HepG2 (cell line): ENCODE results near the gene MADD. TPM values are rescaled to one million over a fixed set of nuclear protein-coding genes. Genes with fewer than 3 reads are reported as not detected.
A peak's percentile ranks its signal among the peaks of the same experiment; 100 is the strongest.

Experiments
- ATAC-seq: fragments of 200-7000 bp; cut with Tn5 transposase; 3 replicates; pipeline ENCODE4 v1.9.1; 2020; ENCODE audit warnings: mild to moderate bottlenecking, moderate library complexity
- BruUV-seq: library from RNA; stranded (reverse); fragments of 400-500 nt; replicated peaks from 2 replicates; lab custom pipeline; 2021; lab: Mats Ljungman, UMichigan
- CTCF ChIA-PET: fragments of 300-600 bp; formaldehyde crosslinking; extraction: SDS; loops from one replicate; lab custom pipeline; 2021; ENCODE audit warnings: low total read pairs, inconsistent platforms, low intra/inter-chr PET ratio; lab: Yijun Ruan, JAX
- POLR2A ChIA-PET: fragments of 350-600 bp; sonication (Branson Sonifier 250); formaldehyde crosslinking; loops from one replicate; lab custom pipeline; 2020; ENCODE audit warnings: antibody characterized with exemption, inconsistent platforms; lab: Yijun Ruan, JAX
- DNase-seq: peaks from one replicate; pipeline ENCODE4 v3.0.0-alpha.2; 2015; ENCODE audit warnings: low spot score
- FAIRE-seq: peaks from 3 replicates; lab custom pipeline; 2011; peaks lifted over from hg19 to GRCh38; lab: Jason Lieb, UNC
- H2AFZ ChIP-seq: one replicate; pipeline ENCODE4 v1.6.1; 2011; ENCODE audit warnings: low read length, inconsistent platforms
- H3K27ac ChIP-seq: fragments of 300-600 bp; 3 replicates; pipeline ENCODE4 v1.8.0; 2011; ENCODE audit warnings: mixed run types, mild to moderate bottlenecking, mixed read lengths, low read length, inconsistent platforms; ENCODE audit not compliant: insufficient read depth; ENCODE audit errors: extremely low read length
- H3K27me3 ChIP-seq, 2 experiments: fragments of 200-600 bp in 1 of 2; 2 replicates in 1 of 2; 3 replicates in 1 of 2; pipeline versions ENCODE4 v1.6.0 to v1.8.0; 2011; ENCODE audit warnings: low read length in 2 of 2, mild to moderate bottlenecking in 2 of 2, moderate library complexity in 2 of 2, inconsistent platforms in 1 of 2; ENCODE audit not compliant: insufficient read depth in 2 of 2, control insufficient read depth in 1 of 2
- H3K36me3 ChIP-seq, 2 experiments: fragments of 200-600 bp in 1 of 2; replicated peaks in 1 of 2; 2 replicates in 1 of 2; 3 replicates in 1 of 2; pipeline versions ENCODE4 v1.5.1 to v1.8.0; 2011; ENCODE audit warnings: low read length in 2 of 2, inconsistent platforms in 1 of 2; ENCODE audit not compliant: insufficient read depth in 2 of 2, control insufficient read depth in 1 of 2
- H3K4me1 ChIP-seq: 2 replicates; pipeline ENCODE4 v1.5.1; 2012; ENCODE audit warnings: low read length, inconsistent platforms; ENCODE audit not compliant: insufficient read depth
- H3K4me2 ChIP-seq: 2 replicates; pipeline ENCODE4 v1.6.0; 2011; ENCODE audit warnings: low read depth, low read length, inconsistent platforms
- H3K4me3 ChIP-seq, 3 experiments: fragments of 200-600 bp in 1 of 3; sonication (generic), shearing (Covaris generic) in 1 of 3; replicated peaks in 1 of 3; 2 replicates each; pipeline ENCODE4 v1.5.1; 2011 to 2016; ENCODE audit warnings: low read length in 3 of 3, inconsistent platforms in 2 of 3, low read depth in 2 of 3, mild to moderate bottlenecking in 2 of 3, control low read depth in 1 of 3, mixed read lengths in 1 of 3; ENCODE audit not compliant: insufficient read depth in 1 of 3
- H3K79me2 ChIP-seq: one replicate; pipeline ENCODE4 v1.6.1; 2011; ENCODE audit warnings: low read length, inconsistent platforms; ENCODE audit not compliant: insufficient read depth
- H3K9ac ChIP-seq: 2 replicates; pipeline ENCODE4 v1.6.0; 2011; ENCODE audit warnings: mild to moderate bottlenecking, low read depth, low read length, inconsistent platforms; ENCODE audit not compliant: insufficient read depth
- H3K9me3 ChIP-seq: 2 replicates; pipeline ENCODE4 v1.5.1; 2012; ENCODE audit warnings: mild to moderate bottlenecking, low read length
- H4K20me1 ChIP-seq: 2 replicates; pipeline ENCODE4 v1.6.0; 2011; ENCODE audit warnings: inconsistent platforms, mild to moderate bottlenecking, low read length, moderate library complexity; ENCODE audit not compliant: insufficient read depth
- BCL6 ChIP-seq: IDR thresholded peaks from 2 replicates; pipeline ENCODE4 v1.6.1; 2016; ENCODE audit warnings: missing genetic modification reagents, missing compliant biosample characterization
- BORCS8-MEF2B ChIP-seq: sonication (generic); formaldehyde crosslinking; IDR thresholded peaks from 2 replicates; pipeline ENCODE4 v1.8.0; 2022; ENCODE audit warnings: mild to moderate bottlenecking, missing genetic modification reagents
- MED1 ChIP-seq: sonication (generic); formaldehyde crosslinking; IDR thresholded peaks from 2 replicates; pipeline ENCODE4 v1.4.0; 2020; ENCODE audit warnings: missing genetic modification reagents
- MYNN ChIP-seq: sonication (generic); formaldehyde crosslinking; IDR thresholded peaks from 2 replicates; pipeline ENCODE4 v1.4.0; 2020; ENCODE audit warnings: mild to moderate bottlenecking, low read depth, missing genetic modification reagents
- NFE2L1 ChIP-seq: sonication (generic); formaldehyde crosslinking; IDR thresholded peaks from 2 replicates; pipeline ENCODE4 v1.4.0; 2020; ENCODE audit warnings: missing genetic modification reagents, mild to moderate bottlenecking, borderline replicate concordance
- POLR2AphosphoS5 ChIP-seq: IDR thresholded peaks from 2 replicates; pipeline ENCODE4 v1.6.1; 2012; ENCODE audit warnings: low read depth, low read length
- RCOR2 ChIP-seq: IDR thresholded peaks from 2 replicates; pipeline ENCODE4 v1.6.1; 2016; ENCODE audit warnings: missing biosample characterization, missing genetic modification reagents
- SPEN ChIP-seq: sonication (generic); formaldehyde crosslinking; IDR thresholded peaks from 2 replicates; pipeline ENCODE4 v1.5.1; 2020; ENCODE audit warnings: low read depth, mild to moderate bottlenecking, missing genetic modification reagents
- SRSF9 ChIP-seq: fragments of 200-400 bp; formaldehyde crosslinking; IDR thresholded peaks from 2 replicates; pipeline ENCODE4 v1.6.1; 2018; ENCODE audit warnings: borderline replicate concordance, mild to moderate bottlenecking, low read depth, low read length; ENCODE audit not compliant: insufficient read depth, poor library complexity, severe bottlenecking
- ZNF343 ChIP-seq: sonication (generic); formaldehyde crosslinking; IDR thresholded peaks from 2 replicates; pipeline ENCODE4 v1.4.0; 2020; ENCODE audit warnings: mild to moderate bottlenecking, missing genetic modification reagents
- ZNF501 ChIP-seq: sonication (generic); formaldehyde crosslinking; IDR thresholded peaks from 2 replicates; pipeline ENCODE4 v1.5.1; 2020; ENCODE audit warnings: mild to moderate bottlenecking, moderate library complexity, missing genetic modification reagents
- WGBS: methylation state at CpG from one replicate; pipeline ENCODE4 v1.1.6; 2017; ENCODE audit warnings: low lambda C conversion rate; 5-methylcytosine and 5-hydroxymethylcytosine counted together
- in situ Hi-C: cut with HindIII; loops from 2 replicates; pipeline ENCODE4 v1.10.0; 2017; ENCODE audit warnings: low pct_unique_long_range_greater_than_20kb; ENCODE audit not compliant: extremely low pct_ligation_motif_present
- intact Hi-C: fragments of 100-400 bp; cut with micrococcal nuclease; formaldehyde crosslinking; loops from one replicate; pipeline ENCODE4 v1.10.0; 2022; ENCODE audit not compliant: unreplicated experiment
- polyA plus RNA-seq, 8 experiments: library from polyadenylated mRNA; depleted of rRNA in 3 of 8; stranded (reverse) in 7 of 8; unstranded in 1 of 8; fragments of >200 nt; fragmentation: Illumina TruSeq in 4 of 8; extraction: Trizol in 4 of 8; gene quantifications; 2 replicates each; pipeline versions ENCODE4 v1.2.1 to v1.2.3, GENCODE V29; 2011 to 2016; ENCODE audit warnings: low read depth in 4 of 8, missing spikeins in 1 of 8, mixed read lengths in 1 of 8; ENCODE audit not compliant: insufficient read depth in 1 of 8
- total RNA-seq, 5 experiments: library from RNA; depleted of rRNA; stranded (reverse); fragments of >200 nt; fragmentation: Illumina TruSeq; extraction: Trizol; gene quantifications; 2 replicates each; pipeline ENCODE4 v1.2.3, GENCODE V29; 2016; ENCODE audit warnings: low read depth in 1 of 5
- TF ChIP-seq, protein P1 (sequence below): sonication (generic); formaldehyde crosslinking; IDR thresholded peaks from 2 replicates; pipeline ENCODE4 v1.4.0; 2020; ENCODE audit warnings: missing genetic modification reagents
- TF ChIP-seq, protein P2 (sequence below): sonication (generic); formaldehyde crosslinking; IDR thresholded peaks from 2 replicates; pipeline ENCODE4 v1.4.0; 2020; ENCODE audit warnings: mild to moderate bottlenecking, missing genetic modification reagents

MADD gene
- total and polyA plus RNA-seq, 2 of the 13 experiments (the other 11 are each of a cell fraction or from before 2014, with no cell fraction given): 18.0 to 29.2 TPM

GRCh38 chr11:47359586-47359985 is 89.7 kb downstream of the MADD start:
- no peaks in the 10 kb centered on the region for H3K36me3 ChIP-seq
- DNase-seq (no peak), FAIRE-seq (no peak), ATAC-seq (no peak)
- 0% methylated on average over 2 of the region's 17 CpGs for WGBS
- ChIA-PET CTCF (no interaction called here), POLR2A (interaction anchor here (1.0 to 1.2 kb wide), 2 partner anchors 10 to 187 kb away, joined by 3 read pairs; no protein-coding TSS in a partner anchor)
- in situ Hi-C loops (no loop called here), intact Hi-C loops (loop anchor here (5.0 kb wide), 1 partner anchor 253 kb away; no protein-coding TSS in a partner anchor)
- no peak overlapping the region for H3K27ac ChIP-seq
- no peak overlapping the region for H3K9ac ChIP-seq
- 0 out of 5 replicates have a peak, but pooled peaks cover 0 to 5% of the 10 kb centered on the region in 2 experiments for H3K27me3 ChIP-seq
- no peaks in the 10 kb centered on the region for H4K20me1 ChIP-seq
- no peaks in the 10 kb centered on the region for H3K79me2 ChIP-seq
- TF ChIP-seq MYNN (CRISPR knock-in tag): no peak
- TF ChIP-seq ZNF343: no peak
- TF ChIP-seq SRSF9: no peak
- no peak for TF ChIP-seq SPEN (CRISPR knock-in tag)
- no peak for TF ChIP-seq BORCS8-MEF2B (CRISPR knock-in tag)
- H3K4me3 ChIP-seq: peak overlapping the region in 1 of 3 experiments; percentile 16; a peak in 1 of 6 replicates
- H3K9me3 ChIP-seq: no peaks in the 10 kb centered on the region
- H2AFZ ChIP-seq: no peak overlapping the region
- H3K4me1 ChIP-seq: peaks cover 47% of the 10 kb centered on the region
- no TSS peak for BruUV-seq
- peak overlapping the region; percentile 33; the same call in 1 of the 2 replicates for H3K4me2 ChIP-seq

DNA sequence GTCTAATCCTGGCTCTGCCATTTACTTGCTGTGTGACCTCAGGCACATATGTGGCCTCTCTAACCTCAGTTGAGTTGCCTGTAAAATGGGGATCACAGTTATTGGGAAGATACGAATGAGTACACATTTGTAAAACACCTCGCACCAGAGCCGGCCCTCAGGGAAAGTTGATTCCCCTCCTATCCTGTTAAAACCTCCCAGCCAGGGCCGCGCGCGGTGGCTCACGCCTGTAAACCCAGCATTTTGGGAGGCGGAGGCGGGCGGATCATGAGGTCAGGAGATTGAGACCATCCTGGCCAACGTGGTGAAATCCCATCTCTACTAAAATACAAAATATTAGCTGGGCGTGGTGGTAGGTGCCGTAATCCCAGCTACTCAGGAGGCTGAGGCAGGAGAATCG is 90.4 kb downstream of the MADD start:
- DNase-seq (no peak), FAIRE-seq (no peak), ATAC-seq (no peak)
- WGBS: 73% methylated on average over 14 of the region's 15 CpGs
- Histone ChIP-seq H3K9me3 (no peaks in the 10 kb centered on the region), H3K4me3 (no peak overlapping the region), H3K27ac (no peak overlapping the region), H3K9ac (no peak overlapping the region), H4K20me1 (no peaks in the 10 kb centered on the region), H3K4me1 (peaks cover 51% of the 10 kb centered on the region), H3K36me3 (no peaks in the 10 kb centered on the region), H3K27me3 (0 out of 5 replicates have a peak, but pooled peaks cover 0 to 4% of the 10 kb centered on the region in 2 experiments), H3K4me2 (no peak overlapping the region), H3K79me2 (no peaks in the 10 kb centered on the region), H2AFZ (no peak overlapping the region)
- ChIA-PET CTCF (no interaction called here), POLR2A (interaction anchor here (1.2 kb wide), 1 partner anchor 188 kb away, joined by 3 read pairs; no protein-coding TSS in a partner anchor)
- intact Hi-C loops (no loop called here), in situ Hi-C loops (no loop called here)
- BruUV-seq: no TSS peak
- TF ChIP-seq POLR2AphosphoS5 (no peak), RCOR2 (CRISPR knock-in tag) (no peak), NFE2L1 (no peak), ZNF501 (CRISPR knock-in tag) (no peak), MED1 (no peak), BCL6 (CRISPR knock-in tag) (no peak)
- TF ChIP-seq, protein P1, sequence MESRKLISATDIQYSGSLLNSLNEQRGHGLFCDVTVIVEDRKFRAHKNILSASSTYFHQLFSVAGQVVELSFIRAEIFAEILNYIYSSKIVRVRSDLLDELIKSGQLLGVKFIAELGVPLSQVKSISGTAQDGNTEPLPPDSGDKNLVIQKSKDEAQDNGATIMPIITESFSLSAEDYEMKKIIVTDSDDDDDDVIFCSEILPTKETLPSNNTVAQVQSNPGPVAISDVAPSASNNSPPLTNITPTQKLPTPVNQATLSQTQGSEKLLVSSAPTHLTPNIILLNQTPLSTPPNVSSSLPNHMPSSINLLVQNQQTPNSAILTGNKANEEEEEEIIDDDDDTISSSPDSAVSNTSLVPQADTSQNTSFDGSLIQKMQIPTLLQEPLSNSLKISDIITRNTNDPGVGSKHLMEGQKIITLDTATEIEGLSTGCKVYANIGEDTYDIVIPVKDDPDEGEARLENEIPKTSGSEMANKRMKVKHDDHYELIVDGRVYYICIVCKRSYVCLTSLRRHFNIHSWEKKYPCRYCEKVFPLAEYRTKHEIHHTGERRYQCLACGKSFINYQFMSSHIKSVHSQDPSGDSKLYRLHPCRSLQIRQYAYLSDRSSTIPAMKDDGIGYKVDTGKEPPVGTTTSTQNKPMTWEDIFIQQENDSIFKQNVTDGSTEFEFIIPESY (CRISPR knock-in tag): peak; percentile 38; the same call in 1 of the 2 replicates
- TF ChIP-seq, protein P2, sequence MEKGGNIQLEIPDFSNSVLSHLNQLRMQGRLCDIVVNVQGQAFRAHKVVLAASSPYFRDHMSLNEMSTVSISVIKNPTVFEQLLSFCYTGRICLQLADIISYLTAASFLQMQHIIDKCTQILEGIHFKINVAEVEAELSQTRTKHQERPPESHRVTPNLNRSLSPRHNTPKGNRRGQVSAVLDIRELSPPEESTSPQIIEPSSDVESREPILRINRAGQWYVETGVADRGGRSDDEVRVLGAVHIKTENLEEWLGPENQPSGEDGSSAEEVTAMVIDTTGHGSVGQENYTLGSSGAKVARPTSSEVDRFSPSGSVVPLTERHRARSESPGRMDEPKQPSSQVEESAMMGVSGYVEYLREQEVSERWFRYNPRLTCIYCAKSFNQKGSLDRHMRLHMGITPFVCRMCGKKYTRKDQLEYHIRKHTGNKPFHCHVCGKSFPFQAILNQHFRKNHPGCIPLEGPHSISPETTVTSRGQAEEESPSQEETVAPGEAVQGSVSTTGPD (CRISPR knock-in tag): no peak
